HG02642 (cell line): ENCODE data around the gene PPP1R13B.

Experiments
- ATAC-seq: cut with Tn5 transposase; IDR thresholded peaks from one replicate; pipeline ENCODE4 v1.9.1; 2021; ENCODE audit warnings: mild to moderate bottlenecking; ENCODE audit not compliant: unreplicated experiment, poor library complexity

The PPP1R13B gene

DNA sequence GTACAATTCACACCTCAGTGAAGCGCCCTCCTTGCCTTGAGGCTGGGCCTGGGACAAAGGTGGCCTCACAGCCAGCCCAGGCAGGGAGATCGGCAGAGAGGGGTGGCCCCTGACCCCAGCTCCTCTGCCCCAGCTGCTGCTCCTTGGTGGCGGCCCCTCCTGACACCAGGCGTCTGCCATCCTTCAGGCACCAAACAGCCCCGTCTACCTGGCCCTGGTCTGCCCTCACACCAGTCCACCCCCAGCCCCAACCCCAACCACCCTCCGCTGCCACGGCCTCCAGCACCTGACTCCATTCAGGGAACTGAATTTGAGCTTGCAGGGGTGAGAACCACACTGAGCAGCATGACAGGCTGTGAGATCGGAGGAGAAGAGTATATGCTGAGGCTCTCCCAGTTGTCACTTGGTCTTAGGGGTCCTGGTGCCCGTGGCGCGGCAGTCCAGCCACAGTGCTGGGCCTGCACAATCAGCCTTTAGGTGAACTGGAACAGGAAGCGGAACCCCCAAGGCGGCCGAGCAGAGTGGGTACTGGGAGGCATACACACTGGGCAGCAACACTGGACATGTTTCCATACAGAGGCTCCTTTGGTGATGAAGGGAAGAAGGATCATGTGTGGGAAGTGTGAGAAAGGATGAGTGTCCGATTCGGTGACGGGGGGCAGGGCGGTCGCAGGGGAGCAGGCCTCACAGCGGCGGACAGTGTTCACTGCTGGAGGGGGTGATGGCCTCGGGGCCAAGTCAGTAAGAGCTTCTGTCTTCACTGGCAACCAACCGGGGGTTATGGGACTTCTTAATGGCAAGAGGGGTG, 113.1 kb downstream of the PPP1R13B start:
- ATAC-seq: no peak

DNA sequence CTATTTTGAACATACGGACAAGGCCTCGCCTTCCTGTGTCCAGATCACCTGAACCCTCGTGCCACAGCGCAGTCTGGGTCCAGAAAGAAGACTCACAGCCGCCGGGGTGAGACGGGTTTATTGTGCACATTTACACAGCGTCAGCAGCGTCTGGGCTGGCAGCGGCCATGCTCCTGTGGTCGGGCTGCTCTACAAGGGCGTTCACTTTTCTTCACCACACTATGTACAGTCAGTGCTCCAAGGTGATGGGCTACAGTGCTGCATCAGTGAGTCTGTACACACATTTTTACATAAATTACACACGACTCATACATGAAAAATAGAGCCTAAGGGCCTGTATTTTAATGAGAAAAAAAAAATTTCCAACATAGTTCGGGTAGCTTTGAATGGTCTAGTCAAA, 113.7 kb downstream of the PPP1R13B start:
- ATAC-seq: no peak

GRCh38 chr14:103732868-103733620, 114.3 kb downstream of the PPP1R13B start:
- no peak for ATAC-seq

- no peak for ATAC-seq
Measured at GRCh38 chr14:103731916-103732867, 115.2 kb downstream of the PPP1R13B start.

DNA sequence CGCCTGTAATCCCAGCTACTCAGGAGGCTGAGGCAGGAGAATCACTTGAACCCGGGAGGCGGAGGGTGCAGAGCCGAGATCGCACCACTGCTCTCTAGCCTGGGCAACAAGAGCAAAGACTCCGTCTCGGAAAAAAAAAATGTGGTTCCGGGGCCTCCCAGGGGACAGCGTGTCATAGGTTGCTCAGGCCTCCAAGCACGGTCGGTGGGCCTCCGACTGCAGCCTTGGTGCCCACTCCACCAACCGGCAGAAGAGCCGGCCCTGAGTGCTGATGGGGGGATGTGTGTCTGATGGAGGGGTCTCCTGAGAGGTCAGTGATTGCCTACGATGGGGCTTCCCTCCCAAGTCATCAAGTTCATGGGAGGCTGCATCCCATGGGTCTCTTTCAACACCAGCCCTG, 115.9 kb downstream of the PPP1R13B start:
- ATAC-seq: no peak

DNA sequence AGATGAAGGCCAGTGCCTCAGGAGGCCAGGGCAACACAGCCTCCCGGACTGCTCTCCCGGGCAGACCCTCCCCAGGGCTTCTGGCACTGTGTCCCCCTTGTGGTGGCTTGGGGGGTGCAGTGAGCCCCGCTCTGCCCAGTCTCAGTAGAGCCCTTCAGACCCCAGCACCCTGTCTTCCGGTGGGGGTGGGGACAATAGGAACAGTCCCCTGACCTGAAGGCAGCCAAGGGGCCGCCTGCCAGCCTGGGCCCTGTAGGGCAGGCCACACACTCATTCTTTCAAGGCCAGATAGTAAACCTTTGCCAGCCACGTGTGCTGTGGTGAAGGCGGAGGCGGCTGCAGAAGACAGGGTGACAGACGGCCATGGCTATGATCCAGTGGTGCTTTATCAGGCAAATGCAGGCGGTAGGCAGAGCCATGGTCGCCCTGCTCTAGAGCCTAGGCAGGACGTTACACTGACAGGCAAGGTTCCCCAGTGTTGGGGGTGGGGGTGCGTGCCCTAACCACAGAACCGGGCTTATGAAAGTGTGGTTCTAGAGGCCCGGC, 116.8 kb downstream of the PPP1R13B start:
- no peak for ATAC-seq

- ATAC-seq: no peak
Measured at GRCh38 chr14:103729496-103730448, 117.6 kb downstream of the PPP1R13B start.

- no peak for ATAC-seq
Measured at GRCh38 chr14:103728721-103729120, 118.7 kb downstream of the PPP1R13B start.

GRCh38 chr14:103728141-103728540, 119.2 kb downstream of the PPP1R13B start:
- ATAC-seq: no peak

- no peak for ATAC-seq
Measured at GRCh38 chr14:103727313-103727980, 119.9 kb downstream of the PPP1R13B start.

GRCh38 chr14:103726474-103726873, 120.9 kb downstream of the PPP1R13B start:
- ATAC-seq: no peak

DNA sequence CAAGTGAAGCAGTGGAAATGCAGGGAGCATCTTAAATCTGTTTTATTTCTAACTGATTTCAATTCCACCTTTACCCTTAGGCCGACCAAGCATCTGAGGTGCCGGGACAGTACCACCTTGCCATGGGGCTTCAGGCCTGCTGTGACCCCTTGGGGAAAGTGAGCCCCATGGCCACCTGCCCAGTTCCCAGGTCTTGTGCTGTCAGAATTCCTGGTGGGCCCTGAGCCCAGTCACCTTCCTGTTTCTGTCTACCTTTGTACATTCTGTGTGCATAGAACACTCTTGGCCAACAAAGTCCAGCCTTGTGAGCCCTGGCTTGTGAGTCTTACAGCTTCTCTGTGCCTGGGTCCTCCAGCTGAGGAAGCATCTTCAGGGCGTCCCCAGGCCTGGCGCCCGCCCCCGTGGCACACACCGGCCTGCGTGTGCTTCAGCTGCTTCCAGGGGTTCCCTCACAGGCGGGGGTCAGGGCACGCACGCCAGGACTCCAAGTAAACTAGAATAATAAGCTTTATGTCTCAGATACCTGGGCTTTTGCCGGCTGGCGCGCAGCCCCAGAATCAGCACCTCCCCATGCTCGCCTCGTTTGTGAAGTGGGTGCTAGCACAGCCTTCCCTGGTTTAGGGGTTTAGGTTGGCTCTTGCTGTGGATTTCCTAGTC, 121.5 kb downstream of the PPP1R13B start:
- no peak for ATAC-seq

- ATAC-seq: no peak
Measured at GRCh38 chr14:103725001-103725682, 122.2 kb downstream of the PPP1R13B start.

- ATAC-seq: no peak
Measured at GRCh38 chr14:103724116-103724515, 123.3 kb downstream of the PPP1R13B start.

- no peak for ATAC-seq
Measured at GRCh38 chr14:103723748-103724081, 123.7 kb downstream of the PPP1R13B start.

- ATAC-seq: no peak
Measured at GRCh38 chr14:103721334-103722120, 125.8 kb downstream of the PPP1R13B start.

GRCh38 chr14:103719751-103720150, 127.6 kb downstream of the PPP1R13B start:
- no peak for ATAC-seq
